Femur (tissue), 1 donor: ENCODE measurements around the gene AADACL3.
"Not testable (repeated sequence)": the region's sequence is repeated elsewhere in the genome, so short reads cannot be mapped to it uniquely, and the experiment has no call there.

Source experiments
- DNase-seq: peaks from one replicate; pipeline ENCODE4 v3.0.0-alpha.2; 2017

Gene AADACL3

GRCh38 chr1:12715896-12716437 is at the start of gene AADACL3:
Gene AADACL3 (plus strand): TSS chr1:12716110. CDS start chr1:12716177, 67 bp downstream.
- DNase-seq = no peak

GRCh38 chr1:12666141-12666735 is 49.7 kb upstream of the AADACL3 start:
- no peak for DNase-seq

GRCh38 chr1:12669529-12670068 is 46.3 kb upstream of the AADACL3 start:
- DNase-seq = no peak

- DNase-seq = no peak
Observed at GRCh38 chr1:12674358-12674757, 41.6 kb upstream of the AADACL3 start.

- not testable (repeated sequence) for DNase-seq
Observed at GRCh38 chr1:12676122-12676521, 39.8 kb upstream of the AADACL3 start.

- DNase-seq = no peak
Observed at GRCh38 chr1:12677565-12677964, 38.3 kb upstream of the AADACL3 start.

- DNase-seq = no peak
Observed at GRCh38 chr1:12678350-12678749, 37.6 kb upstream of the AADACL3 start.

GRCh38 chr1:12678820-12679219 is 37.1 kb upstream of the AADACL3 start:
- DNase-seq = no peak

GRCh38 chr1:12690156-12690555 is 25.8 kb upstream of the AADACL3 start:
- no peak for DNase-seq

- DNase-seq = no peak
Observed at GRCh38 chr1:12692967-12693782, 22.7 kb upstream of the AADACL3 start.

GRCh38 chr1:12696658-12697057 is 19.3 kb upstream of the AADACL3 start:
- no peak for DNase-seq

GRCh38 chr1:12697397-12697796 is 18.5 kb upstream of the AADACL3 start:
- DNase-seq = no peak

GRCh38 chr1:12703821-12704451 is 12.0 kb upstream of the AADACL3 start:
- DNase-seq = no peak

GRCh38 chr1:12706061-12706460 is 9.8 kb upstream of the AADACL3 start:
- DNase-seq = no peak

- no peak for DNase-seq
Observed at GRCh38 chr1:12708396-12709090, 7.4 kb upstream of the AADACL3 start.

- no peak for DNase-seq
Observed at GRCh38 chr1:12709091-12709491, 6.8 kb upstream of the AADACL3 start.

GRCh38 chr1:12709696-12710095 is 6.2 kb upstream of the AADACL3 start:
- DNase-seq = no peak

- DNase-seq = no peak
Observed at GRCh38 chr1:12711536-12711935, 4.4 kb upstream of the AADACL3 start.

GRCh38 chr1:12712076-12712475 is 3.8 kb upstream of the AADACL3 start:
- no peak for DNase-seq

GRCh38 chr1:12712929-12713328 is 3.0 kb upstream of the AADACL3 start:
- no peak for DNase-seq

GRCh38 chr1:12713651-12714050 is 2.3 kb upstream of the AADACL3 start:
- DNase-seq = not testable (repeated sequence)

GRCh38 chr1:12714710-12715475 is 1.0 kb upstream of the AADACL3 start:
- DNase-seq = no peak
